ENCODE results near the gene CPNE1. TPM values are rescaled to one million over a fixed set of nuclear protein-coding genes. Genes with fewer than 3 reads are reported as not detected.

The CPNE1 gene
- total RNA-seq, 4 donors from 2014 or later = 80.6 to 166 (median 131) TPM

DNA sequence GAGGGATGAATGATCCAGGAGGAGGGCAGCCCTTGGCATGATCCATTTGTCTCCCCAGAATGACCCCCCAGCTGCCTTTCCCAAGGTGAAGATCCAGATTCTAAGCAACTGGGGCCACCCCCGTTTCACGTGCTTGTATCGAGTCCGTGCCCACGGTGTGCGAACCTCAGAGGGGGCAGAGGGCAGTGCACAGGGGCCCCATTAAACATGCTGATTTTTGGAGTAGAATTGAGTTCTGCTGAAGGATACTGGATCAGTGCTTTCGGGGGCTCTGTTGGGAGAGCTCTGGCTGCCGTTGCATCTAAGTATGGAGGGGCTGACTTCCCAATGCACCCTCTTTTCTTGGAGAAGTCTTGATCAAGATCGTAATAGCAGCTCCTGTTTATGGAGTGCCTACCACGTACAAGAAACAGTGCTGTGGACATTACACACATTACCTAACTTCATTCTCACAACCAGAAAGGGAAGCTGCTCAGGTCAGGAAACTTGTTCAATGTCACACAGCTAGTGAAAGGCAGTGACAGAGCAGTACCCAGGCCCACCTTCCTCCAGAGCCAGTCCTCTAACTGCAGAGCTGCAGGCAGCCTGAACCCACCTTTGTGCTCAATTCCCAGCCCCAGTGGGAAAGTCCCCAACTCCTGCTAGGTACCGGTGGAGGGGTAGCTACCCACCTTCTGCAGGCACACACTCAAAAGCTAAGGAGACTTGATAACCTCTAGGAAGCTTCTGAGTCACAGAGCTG is 43.7 kb downstream of the CPNE1 start:
- Histone ChIP-seq H3K9me3 (no peaks in the 10 kb centered on the region), H3K4me1 (peaks cover 26 to 30% of the 10 kb centered on the region in 2 donors), H3K27me3 (no peaks in the 10 kb centered on the region), H3K36me3 (peaks cover 11 to 13% of the 10 kb centered on the region in 2 donors), H3K4me3 (replicated peaks in 1 of 3) (no peak overlapping the region), H3K27ac (no peak overlapping the region)
- 95 to 96% methylated on average over 7 to 11 of the region's 11 CpGs for WGBS, 2 donors
- no peak for DNase-seq
- TF ChIP-seq POLR2A (IDR thresholded peaks at IDR 0.05) = no peak
- TF ChIP-seq, protein P1, sequence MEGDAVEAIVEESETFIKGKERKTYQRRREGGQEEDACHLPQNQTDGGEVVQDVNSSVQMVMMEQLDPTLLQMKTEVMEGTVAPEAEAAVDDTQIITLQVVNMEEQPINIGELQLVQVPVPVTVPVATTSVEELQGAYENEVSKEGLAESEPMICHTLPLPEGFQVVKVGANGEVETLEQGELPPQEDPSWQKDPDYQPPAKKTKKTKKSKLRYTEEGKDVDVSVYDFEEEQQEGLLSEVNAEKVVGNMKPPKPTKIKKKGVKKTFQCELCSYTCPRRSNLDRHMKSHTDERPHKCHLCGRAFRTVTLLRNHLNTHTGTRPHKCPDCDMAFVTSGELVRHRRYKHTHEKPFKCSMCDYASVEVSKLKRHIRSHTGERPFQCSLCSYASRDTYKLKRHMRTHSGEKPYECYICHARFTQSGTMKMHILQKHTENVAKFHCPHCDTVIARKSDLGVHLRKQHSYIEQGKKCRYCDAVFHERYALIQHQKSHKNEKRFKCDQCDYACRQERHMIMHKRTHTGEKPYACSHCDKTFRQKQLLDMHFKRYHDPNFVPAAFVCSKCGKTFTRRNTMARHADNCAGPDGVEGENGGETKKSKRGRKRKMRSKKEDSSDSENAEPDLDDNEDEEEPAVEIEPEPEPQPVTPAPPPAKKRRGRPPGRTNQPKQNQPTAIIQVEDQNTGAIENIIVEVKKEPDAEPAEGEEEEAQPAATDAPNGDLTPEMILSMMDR (IDR thresholded peaks at IDR 0.05) = no peak
- intact Hi-C loops (cut with DNase I) = no loop called here

DNA sequence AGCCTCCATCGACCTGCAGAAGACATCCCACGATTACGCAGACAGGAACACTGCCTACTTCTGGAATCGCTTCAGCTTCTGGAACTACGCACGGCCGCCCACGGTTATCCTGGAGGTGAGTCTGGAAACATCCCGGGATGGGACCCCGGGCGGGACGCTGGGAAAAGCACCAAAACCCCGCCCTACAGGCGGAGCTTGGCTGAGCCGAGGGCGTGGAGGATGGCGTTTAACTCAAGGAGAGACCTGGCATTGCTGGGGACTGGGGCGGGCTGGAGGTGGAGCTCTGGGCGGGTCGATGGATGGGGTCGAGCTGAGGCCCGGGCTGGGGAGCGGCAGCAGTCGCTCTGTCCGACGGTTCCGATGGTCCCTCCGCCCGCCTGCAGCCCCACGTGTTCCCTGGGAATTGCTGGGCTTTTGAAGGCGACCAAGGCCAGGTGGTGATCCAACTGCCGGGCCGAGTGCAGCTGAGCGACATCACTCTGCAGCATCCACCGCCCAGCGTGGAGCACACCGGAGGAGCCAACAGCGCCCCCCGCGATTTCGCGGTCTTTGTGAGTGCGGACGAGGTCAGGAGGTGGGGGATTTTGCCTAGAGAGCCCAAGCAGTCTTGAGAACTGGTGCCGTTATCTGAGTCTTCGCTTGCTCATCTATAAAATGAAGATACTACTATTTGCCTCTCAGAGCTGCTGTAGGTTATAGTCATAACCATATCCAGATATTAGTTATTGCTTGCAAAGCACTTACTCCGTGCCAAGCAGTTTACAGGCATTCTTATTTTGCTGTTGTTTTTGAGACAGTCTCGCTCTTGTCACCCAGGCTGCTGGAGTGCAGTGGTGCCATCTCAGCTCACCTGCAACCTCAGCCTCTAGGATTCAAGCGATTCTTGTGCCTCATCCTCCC is 45.3 kb downstream of the CPNE1 start:
- Histone ChIP-seq H3K27ac (no peak overlapping the region), H3K4me3 (replicated peaks in 1 of 3) (peak overlapping the region in 2 of 3 donors; percentile 43 to 44), H3K36me3 (no peaks in the 10 kb centered on the region), H3K4me1 (peaks cover 32 to 37% of the 10 kb centered on the region in 2 donors), H3K27me3 (no peaks in the 10 kb centered on the region), H3K9me3 (no peaks in the 10 kb centered on the region)
- intact Hi-C loops (cut with DNase I) = loop anchor here (5.0 kb wide), 1 partner anchor 263 kb away; no protein-coding TSS in a partner anchor
- peak; percentile 80 to 81 for DNase-seq
- WGBS, 2 donors = 8 to 9% methylated on average over 24 to 40 of the region's 49 CpGs
- TF ChIP-seq POLR2A (IDR thresholded peaks at IDR 0.05) = no peak
- TF ChIP-seq, protein P1 (IDR thresholded peaks at IDR 0.05) = peak in 3 of 6 experiments; percentile 10 to 26 (median 24)

DNA sequence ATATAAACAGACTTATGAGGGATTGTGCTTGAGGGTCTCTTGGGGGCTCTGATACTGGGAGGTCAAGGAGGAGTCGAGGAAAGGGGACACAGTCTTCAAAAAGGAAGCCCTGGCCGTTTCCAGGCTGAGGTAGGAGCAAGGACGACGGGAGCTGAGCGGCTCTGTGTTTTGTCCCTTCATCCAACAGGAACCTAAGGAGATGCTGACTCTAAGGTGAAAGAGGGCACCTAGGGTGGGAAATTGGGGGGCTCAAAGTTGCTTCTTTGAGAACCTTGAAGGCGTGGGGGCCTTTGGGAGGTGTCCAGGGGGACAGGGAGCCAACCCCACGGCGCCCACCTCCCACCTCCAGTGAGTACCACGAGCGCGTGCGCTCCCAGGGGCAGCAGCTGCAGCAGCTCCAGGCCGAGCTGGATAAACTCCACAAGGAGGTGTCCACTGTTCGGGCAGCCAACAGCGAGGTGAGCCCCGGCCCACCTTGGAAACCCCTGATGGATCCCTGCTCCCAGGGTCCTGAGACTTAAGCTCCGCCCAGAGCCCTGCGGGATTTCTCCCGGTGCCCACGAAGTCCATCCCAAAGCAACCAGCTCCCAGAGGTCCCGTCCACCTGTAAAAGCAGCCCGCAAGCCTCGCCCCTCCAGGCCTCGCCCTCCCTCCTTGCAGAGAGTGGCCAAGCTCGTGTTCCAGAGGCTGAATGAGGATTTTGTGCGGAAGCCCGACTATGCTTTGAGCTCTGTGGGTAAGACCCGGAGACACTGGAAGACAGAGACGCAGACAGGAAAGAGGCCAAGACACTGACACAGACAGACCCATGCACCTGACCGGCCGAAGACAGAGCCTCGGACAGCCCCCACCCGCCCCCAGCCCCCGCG is 46.2 kb downstream of the CPNE1 start:
- 9 to 20% methylated on average over 18 to 22 of the region's 35 CpGs for WGBS, 2 donors
- H3K4me1 ChIP-seq = peaks cover 32 to 37% of the 10 kb centered on the region in 2 donors
- intact Hi-C loops (cut with DNase I) = loop anchor here (5.0 kb wide), 1 partner anchor 264 kb away; no protein-coding TSS in a partner anchor
- H3K36me3 ChIP-seq = no peaks in the 10 kb centered on the region
- H3K9me3 ChIP-seq = no peaks in the 10 kb centered on the region
- no peaks in the 10 kb centered on the region for H3K27me3 ChIP-seq
- peak overlapping the region in 1 of 3 donors; percentile 44 for H3K4me3 ChIP-seq (replicated peaks in 1 of 3)
- no peak overlapping the region for H3K27ac ChIP-seq
- peak; percentile 20 to 32 for DNase-seq
- TF ChIP-seq POLR2A (IDR thresholded peaks at IDR 0.05) = no peak
- TF ChIP-seq, protein P1 (IDR thresholded peaks at IDR 0.05) = no peak

DNA sequence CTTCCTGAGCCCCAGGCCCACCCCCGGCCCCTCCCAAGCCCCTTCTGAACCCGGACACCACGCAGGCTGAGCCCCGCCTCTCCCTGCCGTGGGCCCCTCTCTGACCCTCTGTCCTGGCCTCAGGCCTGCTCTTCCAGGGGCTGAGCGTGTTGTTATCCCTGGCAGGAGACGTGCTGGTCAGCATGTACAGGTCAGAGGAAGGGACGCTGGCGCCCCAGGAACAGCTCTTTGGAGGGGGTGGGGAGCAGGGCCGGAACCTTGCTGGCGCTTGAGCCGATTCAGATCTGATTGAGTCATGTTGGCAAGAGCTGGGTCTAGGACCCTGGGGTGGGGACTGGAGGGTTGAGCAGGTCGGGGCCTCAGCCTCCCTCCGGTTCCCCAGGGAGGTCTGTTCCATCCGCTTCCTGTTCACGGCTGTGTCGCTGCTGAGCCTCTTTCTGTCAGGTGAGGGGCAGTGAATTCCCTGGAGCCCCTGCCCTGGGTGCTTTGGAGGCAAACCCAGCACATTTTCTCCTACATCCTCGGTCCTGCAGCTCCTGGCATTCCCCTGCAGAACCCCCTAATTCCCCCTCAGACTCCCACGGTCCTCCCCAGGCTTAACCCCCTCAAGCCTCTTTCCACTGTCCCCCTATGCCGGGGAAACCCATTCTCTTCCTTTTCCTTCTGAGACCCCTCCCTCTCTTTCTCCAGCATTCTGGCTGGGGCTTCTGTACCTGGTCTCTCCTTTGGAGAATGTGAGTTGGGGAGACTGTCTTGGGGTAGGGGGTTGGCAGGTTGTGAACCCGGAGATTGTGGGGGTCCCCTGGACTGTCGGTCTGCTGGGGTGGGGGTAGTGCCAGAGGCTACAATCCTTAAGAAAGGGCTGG is 47.1 kb downstream of the CPNE1 start:
- Histone ChIP-seq H3K27me3 (no peaks in the 10 kb centered on the region), H3K4me1 (peaks cover 32 to 37% of the 10 kb centered on the region in 2 donors), H3K9me3 (no peaks in the 10 kb centered on the region), H3K4me3 (replicated peaks in 1 of 3) (peak overlapping the region in 2 of 3 donors; percentile 11 to 43), H3K36me3 (no peaks in the 10 kb centered on the region), H3K27ac (peak overlapping the region; percentile 52 to 78 (median 58))
- intact Hi-C loops (cut with DNase I) = loop anchor here (2.0 to 5.0 kb wide), 2 partner anchors 47 to 265 kb away; partner anchors contain the start of genes CPNE1 and RBM12
- TF ChIP-seq POLR2A (IDR thresholded peaks at IDR 0.05) = no peak
- TF ChIP-seq, protein P1 (IDR thresholded peaks at IDR 0.05) = peak in 3 of 6 experiments; percentile 20 to 41 (median 21)
- DNase-seq = peak; percentile 51 to 53
- WGBS, 2 donors = 15 to 25% methylated on average over 12 to 21 of the region's 22 CpGs
